Measurements from ENCODE around the gene SCARF2.
A peak's percentile ranks its signal among the peaks of the same experiment; 100 is the strongest.

The SCARF2 gene

DNA sequence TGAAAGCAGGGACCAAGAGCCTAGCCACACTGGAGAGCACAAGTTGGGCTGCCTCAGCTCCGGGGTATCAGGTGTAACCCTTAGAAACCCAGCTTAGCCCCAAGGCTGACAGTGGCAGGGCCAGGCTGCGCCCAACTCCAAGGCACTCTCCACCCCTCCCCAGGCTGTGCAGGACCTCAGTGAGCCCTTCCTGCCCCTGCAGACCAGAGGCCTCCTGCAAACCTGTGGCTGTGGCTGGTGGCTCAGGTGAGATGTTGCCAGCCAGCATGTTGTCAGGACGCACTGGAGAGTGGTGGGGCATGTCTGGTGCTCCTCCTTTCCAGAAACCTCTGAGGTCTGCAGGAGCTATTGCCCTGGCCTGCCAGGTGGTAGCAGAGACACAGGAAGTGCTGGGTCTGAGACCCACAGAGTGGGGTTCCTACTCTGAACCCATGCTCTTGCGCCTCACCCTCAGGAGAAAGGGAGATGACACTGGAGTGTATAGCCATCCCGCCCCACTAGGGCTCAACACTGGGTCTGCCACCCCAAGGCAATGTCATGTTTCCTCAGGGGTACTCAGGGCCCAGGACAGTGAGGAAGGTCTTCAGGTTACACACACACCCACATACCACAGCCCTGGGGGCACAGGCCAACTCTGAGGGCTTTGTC, 2.4 kb upstream of the SCARF2 start:
- DNase-seq, result no peak

DNA sequence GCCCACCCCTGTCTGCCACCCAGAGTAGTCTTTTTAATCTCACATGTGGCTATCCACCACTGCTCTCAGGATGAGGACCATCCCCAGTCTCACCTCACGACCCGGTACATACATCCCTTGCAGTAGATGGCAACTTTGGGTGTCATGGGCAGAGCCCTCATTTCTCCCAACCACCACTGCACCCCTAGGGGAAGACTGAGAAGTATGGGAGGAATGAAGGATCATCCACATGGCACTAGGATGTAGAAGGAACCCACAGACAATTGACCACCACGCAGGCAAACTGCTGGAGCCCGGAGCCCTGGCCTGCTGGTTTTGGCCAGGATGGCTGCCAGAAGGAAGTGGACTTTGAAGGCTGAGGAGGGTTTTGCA, 1.9 kb upstream of the SCARF2 start:
- DNase-seq, result no peak

DNA sequence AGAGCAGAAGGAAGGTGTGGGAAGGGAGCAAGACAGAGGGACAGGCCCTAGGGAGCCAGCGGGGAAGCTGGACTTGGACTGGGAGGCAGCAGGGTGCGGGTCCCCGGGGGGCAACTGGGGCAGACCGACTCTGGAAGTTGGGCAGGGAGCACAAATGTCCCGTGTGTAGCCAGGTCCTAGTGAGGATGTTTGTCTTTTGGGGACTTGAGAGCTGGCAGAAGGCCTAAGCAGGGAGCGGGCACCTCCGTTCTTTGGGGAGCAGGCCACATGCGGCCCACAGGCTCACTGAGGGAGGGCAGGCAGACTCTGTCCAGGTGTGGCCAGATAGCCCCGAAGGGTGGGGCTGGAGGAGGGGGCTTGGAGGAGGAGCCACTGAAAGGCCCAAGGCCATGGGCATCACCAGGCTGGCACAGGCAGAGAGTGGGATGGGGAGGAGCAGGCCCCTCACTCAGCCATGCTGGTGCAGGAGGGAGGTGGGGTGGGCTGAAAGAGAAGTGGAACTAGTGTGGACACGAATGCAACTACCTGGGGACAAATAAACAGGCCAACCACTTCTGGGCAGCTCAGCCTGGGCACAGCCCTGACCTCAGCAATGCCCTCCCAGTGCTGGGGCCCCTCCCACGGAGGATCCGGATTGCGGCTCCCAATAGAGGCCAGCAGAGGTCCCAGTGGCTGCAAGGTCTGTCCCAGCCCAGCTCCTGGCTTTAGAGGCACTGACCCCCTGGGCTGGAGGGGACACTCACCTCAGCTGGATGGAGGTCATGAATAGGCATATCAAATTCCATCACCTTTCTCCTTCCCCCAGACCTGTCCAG, 1.3 kb upstream of the SCARF2 start:
- DNase-seq, result no peak

DNA sequence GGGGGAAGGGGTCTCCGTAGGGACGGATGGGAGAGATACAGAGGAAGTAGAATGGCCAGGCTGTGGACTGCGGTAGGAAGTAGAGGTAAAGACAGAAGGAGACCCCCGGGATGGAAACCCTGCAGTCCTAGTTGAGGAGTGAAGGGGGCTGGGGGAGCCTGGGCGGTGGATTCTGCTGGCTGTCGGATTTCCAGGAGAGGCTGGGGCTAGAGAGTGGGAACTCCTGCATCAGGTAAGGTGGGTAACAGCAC, 727 bp upstream of the SCARF2 start:
- no peak for DNase-seq

DNA sequence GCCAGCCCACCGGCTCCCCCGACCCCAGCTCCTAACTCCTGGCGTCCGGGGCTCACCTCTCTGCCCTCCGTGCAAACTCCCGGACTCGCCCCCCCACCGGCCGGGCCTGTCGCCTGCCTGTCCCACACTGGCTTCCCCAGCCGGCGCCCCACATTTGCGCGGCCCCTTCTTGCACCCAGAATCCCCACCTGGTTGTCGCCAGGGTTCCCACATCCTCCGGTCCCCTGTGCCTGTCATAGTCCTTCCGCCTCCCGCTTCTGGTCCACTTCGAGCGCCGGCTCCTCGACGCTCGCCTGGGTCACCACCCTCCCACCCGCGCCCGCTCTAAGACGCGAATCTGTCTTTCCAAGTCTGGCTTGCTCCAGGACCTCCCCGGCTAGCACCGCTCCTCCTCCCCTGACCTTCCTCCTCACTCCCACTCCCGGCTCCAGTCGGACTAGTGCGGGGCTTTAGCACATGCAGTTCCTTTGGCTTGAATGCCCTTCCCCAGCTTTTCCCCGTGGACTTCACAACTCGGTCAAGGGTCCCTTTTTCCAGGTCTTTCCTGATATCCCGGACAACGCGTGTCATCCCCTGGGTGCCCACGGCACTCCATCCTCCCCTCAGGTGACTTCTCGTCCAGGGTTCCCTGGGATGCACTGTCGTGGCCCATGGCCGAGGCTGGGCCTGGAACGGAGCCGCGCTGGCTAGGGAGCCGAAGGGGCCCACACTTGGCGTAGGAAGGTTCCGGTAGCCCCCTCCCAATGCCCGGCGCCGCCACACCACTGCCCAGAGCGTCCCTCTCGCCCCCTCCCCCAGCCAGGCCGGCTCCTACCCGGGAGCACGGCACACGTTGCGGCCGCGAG, 635 bp downstream of the SCARF2 start:
- no peak for DNase-seq

DNA sequence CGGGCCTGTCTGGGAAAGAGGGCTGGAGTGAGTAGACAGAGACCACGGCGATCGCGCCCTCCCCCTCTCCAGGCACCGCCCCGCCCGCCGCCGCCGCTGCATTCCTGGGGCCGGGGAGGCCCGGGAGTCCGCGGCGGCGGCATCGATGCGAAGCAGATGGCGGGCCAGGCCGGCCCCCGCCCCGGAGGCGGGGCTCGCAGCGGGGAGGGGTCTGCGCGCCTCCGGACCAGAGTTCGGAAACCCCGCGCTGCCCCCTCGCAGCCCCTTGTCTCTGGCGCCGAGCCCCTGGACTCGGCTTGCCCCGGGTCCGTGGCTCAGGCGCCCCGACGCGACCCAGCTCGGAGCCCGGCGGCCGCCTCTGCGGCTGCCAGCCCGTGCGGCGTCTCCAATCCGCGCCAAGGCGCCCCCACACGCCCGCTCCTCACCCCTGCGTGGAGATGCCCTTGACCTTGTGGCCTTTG, 1.3 kb downstream of the SCARF2 start:
- DNase-seq, result no peak

DNA sequence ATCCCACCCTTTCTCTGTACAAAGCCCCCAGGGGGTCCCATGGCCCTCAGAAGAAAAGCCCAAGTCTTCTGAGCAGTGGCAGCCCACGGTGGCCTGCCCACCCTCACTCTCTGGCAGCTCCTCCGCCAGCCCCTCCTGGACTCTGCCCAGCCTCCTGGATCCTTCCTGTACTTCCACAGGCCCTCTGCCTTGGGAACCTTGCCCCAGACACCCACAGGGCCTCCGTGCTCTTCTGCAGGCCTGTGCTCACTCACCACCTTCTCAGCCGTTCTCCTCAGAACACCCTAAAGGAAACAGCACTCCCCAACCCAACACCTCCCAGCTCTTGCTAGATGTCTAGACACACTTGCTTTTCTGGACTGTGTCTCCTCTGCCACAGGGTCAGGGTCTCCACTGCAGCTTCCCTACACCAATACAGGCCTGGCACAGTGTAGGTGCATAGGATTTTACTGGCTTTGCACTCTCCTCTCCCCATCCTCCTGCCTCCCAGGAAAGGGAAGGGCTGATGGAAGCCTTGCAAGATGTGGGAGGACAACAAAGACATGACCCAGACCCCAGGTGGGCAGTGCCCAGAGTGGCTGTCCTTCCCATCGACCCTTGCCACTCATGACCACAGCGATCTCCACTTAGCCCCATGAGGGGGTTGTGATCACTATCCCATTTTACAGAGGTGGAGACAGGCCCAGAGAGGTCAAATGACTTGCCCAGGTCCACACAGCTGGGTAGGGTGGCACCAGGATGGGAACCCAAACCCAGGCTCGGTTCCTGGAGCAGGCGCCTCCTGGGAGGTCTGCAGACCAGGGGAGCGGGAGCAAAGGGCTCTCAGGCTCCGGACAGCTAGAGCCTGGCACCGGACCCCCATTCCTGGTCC, 2.0 kb downstream of the SCARF2 start:
- DNase-seq, result no peak

DNA sequence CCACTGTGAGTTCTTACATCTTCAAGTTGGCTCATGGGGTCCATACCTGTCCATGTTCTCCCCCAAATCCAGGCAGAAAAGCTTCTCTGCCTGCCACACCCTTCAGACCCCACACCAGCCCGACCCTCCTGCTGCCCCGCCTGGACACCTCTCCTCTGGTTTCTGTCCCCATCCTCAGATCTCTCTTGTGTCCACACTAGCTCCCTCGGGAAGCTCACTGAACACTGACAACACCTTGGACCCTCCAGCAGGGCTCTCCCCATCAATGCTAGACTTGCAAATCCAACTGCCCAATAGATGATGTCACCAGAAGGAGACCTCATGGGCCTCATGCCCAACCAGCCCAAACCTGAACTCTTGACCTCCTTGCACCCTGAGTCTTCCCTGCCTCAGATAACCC, 2.9 kb downstream of the SCARF2 start:
- no peak for DNase-seq

DNA sequence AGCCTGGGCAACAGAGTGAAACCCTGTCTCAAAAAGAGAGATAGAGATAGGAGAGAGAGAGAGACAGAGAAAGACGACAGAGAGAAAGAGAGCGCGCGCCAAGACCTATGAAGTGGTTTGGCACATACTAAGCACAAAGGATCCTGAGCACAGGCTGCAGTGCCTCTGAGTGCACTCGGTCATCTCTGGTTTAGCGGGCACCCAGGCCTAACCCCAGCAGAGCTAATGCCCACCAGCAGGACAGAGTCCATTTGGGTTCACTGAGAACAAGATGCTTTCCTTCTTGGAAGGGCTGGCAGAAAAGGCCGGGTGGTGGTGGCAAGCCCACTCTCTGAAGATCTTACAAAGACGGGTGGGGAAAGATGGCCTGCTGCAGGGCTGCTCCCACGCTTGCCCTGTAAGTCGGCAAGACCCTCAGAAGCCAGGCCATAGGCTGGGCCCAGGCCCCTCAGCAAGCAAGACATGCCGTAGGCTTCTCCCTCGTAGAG, 3.3 kb downstream of the SCARF2 start:
- DNase-seq, result no peak

DNA sequence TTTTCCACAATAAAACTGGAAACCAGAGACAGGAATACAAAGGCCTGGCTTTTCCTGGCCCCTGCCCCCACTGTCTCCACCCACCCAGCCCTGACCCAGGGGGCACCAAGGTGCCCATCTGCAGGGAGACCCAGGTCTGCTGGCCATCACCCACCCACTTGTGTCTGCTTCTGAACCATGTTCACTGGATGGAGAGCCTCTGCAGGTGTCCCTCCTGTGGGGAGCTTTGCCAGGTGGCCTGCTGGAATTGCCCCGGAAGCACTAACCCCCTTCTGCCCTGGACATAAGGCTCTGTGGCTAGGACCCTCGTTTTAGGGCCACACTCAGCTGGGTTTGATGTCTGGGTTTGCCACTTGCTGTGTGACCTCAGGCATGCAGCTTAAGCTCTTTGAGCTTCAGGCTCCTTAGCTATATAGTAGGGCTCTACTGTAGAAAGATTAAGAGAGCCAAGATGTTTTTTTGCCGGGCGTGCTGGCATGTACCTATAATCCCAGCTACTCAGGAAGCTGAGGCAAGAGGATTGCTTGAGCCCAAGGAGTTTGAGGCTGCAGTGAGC, 3.9 kb downstream of the SCARF2 start:
- DNase-seq, result no peak

DNA sequence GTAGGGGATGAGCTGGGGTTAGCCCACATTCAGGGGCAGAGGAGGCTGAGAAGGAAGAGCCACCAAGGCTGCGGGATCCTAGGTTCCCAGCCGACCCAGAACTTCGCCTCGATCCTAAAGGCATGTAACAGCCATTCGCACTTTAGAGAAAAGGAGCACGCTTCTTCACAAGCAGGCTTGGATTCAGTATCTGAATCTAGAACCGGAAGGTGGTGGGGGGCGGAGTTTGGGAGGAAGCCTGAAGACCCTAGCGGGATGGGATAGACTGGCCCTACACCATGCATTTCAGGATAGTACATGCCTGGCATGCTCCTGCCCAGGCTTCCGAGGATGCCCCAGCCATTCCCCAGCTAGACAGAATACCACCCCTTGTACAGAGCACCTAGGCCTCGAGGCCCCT, 4.4 kb downstream of the SCARF2 start:
- no peak for DNase-seq

DNA sequence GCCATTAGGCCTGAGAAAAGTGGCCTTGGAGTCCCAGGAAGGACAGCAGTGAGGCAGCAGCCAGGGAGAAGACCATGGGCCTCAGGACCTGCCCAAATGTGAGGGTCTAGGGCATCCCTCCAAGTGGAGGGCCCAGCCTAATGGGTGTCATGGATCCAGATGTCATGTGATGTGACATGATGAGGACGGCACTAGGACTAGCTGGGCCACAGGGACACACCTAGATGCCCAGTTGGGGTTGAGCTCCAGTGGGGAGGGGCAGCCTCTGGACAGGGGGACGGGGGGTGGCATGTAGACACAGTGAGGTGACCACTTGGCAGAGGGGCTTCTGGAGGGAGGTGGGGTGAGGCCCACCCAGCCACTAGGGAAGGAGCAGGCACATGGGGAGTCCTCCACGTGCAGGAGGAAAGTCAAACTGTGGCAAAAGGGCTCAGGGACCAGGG, 5.4 kb downstream of the SCARF2 start:
- no peak for DNase-seq

DNA sequence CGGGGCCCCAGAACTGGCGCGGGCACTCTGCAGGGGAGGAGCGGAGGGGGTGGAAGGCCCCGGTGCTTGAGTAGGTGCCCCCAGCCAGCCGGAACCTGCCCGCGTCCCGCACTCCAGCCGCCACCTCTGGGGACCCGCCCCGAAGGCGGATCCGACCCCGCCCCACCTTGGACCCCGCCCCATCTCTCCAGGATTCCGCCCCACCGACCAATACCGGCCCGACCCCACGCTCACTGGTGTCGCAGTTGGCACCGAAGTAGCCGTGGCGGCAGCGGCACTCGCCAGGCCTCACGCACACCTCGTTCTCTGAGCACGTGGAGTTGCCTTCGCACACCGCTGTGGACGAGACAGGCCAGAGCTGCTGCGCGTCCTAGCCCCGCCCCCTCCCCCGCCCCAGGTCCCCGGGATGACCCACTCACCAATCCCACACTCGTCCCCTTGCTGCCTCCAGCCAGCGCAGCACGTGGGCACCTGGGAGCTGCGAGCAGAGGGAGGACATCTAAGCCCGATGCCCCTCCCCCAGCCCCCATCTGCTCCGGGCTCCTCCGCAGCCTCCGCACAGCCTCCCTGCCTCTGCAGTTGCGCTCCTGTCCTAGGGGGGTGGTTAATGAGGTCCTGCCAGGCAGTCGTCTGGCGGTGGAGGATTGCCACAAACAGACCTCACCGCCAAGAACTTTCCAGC, 6.0 kb downstream of the SCARF2 start:
- peak; percentile 6 for DNase-seq

DNA sequence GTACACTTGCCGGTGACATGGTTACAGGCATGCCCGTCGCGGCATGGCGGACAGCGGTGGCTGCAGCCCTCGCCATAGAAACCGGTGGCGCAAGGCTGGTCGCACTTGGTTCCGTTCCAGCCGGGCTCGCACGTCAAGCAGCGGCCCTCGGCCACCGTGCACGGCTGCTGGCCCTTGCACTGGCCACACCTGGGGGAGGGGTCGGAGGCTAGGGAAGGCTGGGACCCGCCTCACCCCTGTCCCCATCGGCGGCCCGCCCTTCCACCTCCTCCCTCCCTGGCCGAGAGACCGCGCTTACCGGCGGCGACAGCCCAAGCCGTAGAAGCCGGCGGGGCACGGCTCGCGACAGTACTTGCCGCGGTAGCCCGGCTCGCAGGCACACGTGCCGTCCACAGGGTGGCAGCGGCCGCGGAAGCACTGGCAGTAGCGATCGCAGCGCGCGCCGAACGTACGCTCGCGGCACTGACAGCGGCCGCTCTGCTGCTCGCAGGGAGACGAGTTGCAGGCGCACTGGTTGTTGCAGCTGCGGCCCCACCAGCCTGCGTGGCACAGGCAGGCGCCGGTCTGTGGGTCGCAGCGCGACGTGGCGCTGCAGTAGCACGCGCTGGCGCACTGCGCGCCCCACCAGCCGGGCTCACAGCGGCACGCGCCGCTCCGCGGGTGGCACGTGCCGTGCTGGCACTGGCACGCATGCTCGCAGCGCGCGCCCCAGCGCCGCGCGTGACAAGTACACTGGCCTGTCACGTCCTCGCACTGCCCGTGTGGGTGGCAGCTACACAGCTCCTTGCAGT, 6.7 kb downstream of the SCARF2 start:
- peak; percentile 53 for DNase-seq

DNA sequence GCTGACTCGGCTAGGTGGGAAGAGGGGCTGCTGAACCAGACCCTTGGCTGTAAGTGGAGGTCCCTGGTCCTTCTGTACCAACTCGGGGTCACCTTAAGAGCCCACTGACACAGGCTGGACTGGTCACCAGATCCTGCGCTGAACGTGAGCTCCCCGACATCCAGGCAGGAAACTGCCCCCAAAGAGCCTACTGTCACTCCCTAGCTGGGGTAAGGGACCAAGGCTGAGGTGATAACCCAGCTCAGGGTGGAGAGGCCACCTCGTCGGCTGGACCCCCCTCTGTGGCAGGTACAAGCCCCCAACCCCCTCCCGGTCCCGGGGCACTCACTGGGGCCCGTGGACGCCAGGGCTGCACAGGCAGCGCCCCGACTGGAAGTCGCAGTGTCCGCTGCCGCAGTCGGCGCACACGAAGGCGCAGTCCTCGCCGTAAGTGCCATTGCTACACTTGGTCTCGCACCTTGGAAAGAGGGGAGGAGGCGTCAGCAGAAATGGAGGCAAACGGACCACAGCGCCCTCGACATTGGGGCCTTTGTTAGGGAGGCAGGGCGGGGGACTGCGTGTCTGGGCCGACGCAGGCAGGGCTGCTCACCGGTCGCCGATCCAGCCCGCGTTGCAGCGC, 7.4 kb downstream of the SCARF2 start:
- no peak for DNase-seq

DNA sequence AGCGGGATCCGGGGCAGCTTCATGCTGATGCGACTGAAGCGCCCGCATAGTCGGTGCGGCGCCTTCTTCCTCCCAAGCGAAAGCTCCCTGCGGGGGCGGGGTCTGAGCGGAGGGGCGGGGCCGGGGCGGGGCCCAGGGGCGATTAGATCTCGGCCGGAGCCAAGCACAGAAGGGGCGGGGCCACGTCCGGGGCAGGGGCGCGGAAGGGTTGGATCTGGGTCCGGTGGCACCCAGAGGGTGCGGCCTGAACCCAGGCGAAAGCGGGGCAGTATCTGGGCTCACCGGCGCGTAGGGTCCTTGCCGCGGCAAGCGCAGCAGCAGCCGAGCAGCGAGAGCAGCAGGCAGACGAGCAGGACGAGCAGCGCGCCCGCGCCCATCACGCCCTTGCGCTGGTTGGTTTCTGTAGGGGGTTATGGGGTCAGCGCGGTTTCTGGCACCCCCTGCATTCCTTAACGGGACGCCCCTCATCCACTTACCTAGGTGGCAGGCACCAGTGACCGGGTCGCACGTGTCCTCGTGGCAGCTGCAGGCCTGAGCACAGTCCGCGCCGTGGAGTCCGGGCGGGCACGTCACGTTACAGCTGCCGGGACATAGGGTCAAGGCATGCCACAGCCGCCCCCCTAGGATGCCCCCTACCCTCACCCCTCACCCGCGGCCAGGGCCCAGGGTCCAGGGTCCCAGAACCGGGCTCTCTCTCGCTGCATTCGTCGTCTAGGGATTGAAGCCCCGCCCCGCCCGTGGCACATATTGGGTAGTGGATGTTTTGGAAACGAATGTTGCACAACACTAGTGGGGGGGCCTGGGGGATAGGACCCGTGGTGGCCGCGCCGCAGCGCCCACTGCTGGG, 8.1 kb downstream of the SCARF2 start:
- DNase-seq, result no peak

DNA sequence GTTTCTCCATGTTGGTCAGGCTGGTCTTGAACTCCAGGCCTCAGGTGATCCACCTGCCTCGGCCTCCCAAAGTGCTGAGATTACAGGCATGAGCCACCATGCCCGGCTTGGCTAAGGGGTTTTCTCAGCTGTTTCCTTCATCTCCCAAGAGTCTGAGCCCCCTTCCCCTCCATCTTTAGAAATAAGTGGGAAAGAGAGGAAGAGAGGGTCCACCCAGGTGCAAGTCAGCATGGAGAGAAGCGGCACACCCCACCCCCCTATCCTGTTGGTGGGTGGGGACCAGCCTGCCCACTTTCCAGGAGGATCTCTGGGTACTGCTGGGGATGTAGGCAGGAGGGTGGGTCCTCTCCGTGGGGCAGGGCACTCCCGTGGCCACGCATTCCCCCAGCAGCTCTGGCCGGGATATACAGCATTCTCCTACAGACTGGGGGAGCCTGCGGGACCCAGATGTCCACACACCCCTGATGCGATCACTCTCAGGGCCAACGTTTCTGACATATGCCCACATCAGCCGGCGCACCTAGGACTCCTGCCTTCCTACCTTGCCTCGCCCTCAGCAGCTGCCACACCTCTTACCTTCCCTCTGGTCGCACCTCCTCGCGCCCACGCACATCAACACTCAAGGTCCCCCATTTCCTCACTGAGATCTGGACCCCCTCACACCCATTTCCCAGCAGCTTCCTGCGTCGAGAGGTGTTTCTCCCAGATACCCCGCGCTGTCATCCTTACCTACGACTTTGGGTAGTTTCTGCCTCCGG, 8.9 kb downstream of the SCARF2 start:
- no peak for DNase-seq

DNA sequence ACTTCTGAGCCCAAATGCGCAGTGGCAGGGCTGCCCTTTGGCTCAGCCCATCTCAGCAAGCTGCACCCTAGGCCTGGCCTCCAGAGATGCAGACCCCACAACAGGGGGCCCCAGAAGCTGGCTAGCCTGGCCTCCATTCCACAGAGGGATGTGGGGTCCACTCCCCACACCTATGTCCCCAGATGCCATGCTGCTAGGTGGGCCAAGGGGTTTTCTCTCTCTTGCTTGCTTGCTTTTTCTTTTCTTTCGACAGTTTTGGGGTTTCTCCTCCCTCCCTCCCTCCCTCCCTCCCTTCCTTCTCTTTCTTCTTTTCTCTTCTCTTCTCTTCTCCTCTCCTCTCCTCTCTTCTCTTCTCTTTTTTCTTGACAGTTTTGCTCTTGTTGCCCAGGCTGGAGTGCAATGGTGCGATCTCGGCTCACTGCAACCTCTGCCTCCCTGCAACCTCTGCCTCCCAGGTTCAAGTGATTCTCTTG, 9.6 kb downstream of the SCARF2 start:
- no peak for DNase-seq

Data from NCI-H146 (cell line).